GM18873 (cell line): ENCODE results near the gene FBLN1.
"Not testable (repeated sequence)": the region's sequence is repeated elsewhere in the genome, so short reads cannot be mapped to it uniquely, and the experiment has no call there.

ENCODE experiments used
- ATAC-seq: cut with Tn5 transposase; IDR thresholded peaks from one replicate; pipeline ENCODE4 v1.9.1; 2021; ENCODE audit warnings: mild to moderate bottlenecking, moderate library complexity, moderate number of reproducible peaks; ENCODE audit not compliant: unreplicated experiment, low FRiP score

FBLN1 gene

DNA sequence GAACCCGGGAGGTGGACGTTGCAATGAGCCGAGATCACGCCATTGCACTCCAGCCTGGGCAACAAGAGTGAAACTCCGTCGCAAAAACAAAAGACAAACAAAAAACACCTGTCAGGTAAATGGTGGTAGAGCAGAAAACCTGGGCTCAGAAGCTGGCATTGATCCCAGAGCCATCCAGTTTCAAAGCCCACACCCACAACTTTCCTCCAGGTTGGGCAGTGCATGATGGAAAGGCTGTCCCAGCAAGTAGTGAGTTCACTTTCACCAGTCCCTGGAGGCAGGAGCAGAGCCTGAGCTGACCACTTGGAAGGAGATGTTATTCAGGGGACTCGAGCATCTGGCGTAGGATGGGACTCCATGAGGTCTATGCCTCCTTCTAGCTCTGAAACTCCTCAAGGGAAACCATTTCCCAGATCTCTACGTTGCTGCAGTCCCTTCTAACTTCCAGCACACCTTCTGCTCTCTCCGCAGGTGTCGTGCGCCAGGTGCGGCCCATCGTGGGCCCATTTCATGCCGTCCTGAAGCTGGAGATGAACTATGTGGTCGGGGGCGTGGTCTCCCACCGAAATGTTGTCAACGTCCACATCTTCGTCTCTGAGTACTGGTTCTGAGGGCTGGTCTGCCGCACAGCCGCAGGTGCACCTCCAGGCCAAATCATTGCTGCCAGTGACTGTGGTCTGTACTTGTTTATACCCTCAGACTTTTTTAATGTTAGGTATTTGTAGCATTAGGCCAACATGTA is 97.3 kb downstream of the FBLN1 start:
- no peak for ATAC-seq

DNA sequence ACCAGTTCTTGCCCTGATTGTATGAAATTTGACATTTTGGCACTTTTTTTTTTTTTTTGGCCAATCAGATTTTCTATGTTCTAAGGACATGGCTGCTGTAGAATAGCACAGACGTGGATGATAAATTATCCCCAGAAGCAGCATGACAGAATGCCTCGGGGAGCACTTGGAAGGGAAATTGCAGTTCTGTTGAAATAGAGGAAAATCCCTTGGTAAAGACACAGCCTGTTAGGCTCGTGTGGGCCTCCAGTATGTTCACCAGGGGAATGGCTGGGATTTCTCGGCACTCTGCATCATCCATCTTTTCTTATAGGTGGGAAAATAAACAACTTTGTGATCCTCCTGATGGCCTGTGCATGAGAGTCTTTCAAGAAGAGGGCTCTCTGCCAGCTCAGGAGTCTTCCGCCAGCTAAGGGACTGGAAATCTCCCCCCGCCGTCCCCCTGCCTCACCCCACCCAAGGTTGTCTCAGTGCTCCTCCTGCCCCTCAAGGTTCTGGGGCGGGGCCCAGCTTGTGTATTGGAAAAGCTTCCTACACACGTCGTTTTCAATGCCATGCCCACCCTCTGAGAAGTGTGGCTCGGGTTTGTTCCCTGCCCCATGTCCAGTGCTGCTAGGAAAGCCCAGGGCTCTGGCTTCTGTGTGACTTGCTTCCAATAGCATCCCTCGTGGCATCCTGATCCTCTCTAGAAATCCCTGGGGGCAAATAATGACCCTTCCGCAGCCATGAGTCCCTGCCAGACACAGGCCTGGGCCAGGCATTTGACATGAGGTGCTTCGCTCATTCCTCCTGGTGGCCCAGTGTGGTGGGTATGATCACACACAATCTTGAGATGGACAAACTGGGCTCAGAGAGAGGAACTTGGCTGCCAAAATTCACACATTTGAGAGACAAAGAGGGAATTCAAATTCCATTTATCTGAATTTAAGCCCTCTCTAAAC is 98.4 kb downstream of the FBLN1 start:
- no peak for ATAC-seq

DNA sequence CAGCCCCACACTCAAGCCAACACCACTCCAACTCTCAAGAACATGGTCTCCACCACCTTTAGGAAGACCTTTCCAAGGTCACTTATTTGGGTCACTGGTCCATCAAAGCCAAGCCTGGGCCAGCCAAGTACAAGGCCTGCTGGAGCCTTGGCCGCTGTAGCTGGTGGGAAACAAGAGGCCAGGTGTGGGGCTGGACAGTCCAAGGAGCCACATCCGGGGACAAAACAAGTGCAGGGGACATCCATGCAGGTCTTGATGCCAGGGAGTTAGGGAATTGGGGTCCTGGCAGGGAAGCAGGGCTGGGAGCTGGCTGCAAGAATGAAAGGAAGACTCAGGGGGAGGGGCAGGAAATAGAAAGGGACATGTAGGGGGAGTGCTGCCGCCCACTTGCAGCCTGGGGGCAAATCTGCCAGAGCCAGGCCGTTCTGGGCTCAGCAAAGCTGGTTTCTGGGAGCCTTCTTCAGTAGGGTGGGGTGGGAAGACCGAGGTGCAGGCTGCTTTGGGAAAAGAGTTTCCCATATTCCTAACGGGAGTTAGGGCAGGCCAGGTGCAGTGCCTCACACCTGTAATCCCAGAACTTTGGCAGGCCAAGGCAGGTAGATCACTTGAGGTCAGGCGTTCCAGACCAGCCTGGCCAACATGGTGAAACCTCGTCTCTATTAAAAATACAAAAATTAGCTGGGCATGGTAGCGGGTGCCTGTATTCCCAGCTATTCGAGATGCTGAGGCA is 99.5 kb downstream of the FBLN1 start:
- no peak for ATAC-seq

DNA sequence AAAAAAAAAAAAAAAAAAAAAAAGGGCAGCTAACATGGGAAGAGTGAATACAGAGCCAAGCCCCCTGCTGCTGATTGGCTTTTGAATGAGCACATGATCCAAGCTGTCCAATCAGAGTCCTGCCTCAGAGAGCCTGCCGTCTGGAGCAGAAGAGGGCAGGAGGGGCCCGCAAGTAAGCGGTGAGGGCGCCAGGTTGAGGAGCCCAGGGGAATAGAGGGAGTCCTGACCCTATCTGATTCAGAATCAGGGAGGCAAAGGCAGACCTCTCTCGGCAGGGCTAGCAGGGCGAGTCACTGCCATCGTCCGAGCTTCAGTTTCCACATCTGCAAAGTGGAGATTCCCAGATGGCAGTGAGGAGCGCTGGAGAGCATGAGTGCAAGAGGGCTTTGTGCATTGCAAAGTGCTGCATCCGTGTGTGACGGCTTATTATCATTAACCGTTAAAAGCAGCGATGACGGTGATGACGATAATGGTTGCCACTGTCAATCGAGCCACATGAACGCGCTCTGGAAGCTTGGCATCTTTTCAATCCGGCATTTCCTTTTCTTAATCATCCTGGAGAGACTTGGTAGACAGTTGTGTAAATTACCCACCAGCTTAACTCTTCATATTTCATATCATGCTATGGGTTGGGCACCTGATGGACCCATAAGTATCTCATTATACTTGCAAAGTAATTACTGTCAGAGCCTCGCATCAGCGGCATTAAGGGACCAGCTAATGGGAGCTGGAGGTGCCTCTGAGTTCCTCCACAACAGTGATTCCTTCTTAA is 100.3 kb downstream of the FBLN1 start:
- ATAC-seq: no peak

DNA sequence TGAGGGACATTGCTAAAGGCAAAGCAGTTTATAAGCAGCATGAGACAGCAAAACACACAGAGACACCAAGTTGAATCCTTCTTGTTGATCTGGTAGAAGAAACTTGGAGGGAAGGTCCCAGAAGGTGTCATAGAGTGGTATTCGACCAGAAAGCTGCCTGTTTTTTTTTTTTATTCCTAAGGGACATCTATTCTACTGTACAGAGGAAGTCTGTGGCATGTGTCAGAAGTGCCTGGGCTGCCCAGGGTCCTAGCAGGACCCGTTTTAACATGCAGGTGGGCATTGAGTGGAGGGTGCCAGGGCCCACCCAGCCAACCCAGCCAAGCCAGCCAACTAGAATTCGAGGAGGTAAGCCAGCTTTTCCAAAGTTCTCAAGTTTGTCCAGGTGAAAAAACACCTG is 100.9 kb downstream of the FBLN1 start:
- ATAC-seq: no peak

DNA sequence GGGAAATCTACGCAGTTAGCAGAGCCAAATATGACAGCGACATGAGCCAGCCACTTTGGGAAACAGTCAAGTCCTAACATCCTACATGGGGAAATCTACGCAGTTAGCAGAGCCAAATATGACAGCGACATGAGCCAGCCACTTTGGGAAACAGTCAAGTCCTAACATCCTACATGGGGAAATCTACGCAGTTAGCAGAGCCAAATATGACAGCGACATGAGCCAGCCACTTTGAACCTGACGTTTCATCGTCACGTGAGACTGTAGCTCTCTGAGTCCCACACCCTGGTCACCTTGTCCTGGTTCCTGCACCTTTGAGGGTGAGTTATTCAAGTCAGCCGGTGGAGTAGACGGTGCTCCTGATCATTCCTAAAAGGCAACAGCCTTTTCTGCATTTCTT is 105.4 kb downstream of the FBLN1 start:
- not testable (repeated sequence) for ATAC-seq

DNA sequence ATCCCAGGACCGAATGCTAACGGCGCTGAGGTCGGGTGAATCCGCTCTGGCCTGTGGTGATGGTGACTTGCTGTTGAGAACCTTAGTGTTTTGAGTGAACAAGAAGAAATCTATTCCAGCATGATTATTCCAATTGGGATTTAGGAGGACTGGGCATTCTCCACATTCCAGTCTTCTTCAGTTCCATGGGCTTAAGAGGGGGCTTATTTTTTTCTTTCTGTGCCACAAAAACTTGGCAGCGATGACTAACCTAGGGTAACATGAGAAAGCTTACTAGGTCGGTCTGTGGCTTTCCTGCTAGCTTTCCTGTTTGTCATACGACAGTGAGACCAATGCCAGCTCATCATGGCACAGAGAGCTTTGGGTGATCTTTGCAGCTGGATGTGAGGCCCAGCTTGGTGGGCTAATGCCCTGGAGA is 106.1 kb downstream of the FBLN1 start:
- ATAC-seq: no peak

DNA sequence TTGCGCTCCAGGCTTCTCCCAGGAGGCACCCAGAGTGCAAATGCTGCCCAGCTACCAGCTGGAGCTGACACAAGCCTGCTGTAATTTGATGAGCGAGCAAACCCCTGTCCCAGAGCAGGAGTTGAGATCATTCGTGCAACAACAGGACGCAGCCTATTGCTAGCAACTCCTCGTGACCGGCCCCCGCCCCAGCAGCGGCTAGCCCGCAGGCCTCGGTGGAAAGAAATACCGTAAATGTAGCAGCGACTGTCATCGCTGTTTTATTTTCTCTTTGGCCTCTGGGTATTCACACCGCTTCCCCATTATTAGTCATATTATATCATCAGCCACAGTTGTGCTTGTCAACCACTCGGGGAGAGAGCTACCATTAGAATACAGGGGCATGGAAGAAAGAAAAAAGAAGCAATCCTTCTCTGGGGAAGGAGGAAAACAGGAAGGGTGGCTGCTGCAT is 109.8 kb downstream of the FBLN1 start:
- no peak for ATAC-seq

DNA sequence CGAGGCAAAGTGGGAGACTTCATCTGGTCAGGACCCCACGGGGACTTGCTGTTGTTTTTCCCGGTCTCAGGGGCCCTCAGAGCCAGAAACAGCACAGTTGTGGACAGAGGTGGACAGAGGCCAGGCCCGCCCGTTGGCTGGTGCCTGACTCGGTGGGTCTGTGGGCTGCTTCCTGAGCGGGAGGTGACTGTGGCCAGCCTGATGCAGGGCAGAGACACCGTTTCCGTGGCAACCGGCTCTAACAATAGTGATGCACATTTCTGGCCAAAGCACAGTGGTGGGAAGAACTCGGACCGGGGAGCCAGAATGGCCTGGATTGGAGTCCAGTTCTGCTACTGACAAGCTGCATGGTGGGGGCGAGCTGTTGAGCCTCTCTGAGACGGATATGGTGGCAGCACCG is 110.3 kb downstream of the FBLN1 start:
- ATAC-seq: no peak

DNA sequence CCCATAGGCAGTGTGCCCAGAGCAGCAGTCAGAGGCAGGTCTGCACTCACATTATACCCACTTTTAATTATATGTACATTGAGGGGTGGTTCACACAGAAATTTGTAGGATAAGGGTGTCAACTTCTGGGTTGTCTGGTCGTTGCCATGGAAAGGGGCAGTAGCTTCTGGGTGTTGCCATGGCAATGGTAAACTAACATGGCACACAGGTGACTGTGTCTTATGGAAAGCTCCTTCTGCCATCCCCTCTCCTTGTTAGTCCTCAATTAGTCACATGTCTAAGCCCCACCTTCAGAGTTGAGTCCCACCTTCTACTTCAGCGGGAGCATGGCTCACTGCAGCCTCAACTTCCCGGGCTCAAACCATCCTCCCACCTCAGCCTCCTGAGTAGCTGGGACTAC is 112.7 kb downstream of the FBLN1 start:
- no peak for ATAC-seq

DNA sequence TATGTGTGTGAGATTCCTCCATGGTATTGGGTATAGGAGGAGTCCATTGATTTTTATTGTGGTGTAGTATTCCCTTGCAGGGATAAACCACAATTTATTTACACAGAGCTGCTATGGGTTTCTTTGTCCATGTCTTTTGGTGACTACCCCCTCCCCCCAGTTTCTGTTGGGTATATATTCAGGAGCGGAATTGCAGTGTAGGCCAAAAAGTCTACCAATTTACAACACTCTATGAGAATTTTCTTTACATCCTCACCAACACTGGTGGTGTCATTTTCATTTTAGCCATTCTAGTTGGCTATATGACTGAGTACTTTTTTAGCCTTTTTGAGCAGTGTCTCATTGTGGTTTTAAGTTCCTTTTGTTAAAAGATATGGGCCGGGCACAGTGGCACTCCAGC is 113.7 kb downstream of the FBLN1 start:
- ATAC-seq: no peak

DNA sequence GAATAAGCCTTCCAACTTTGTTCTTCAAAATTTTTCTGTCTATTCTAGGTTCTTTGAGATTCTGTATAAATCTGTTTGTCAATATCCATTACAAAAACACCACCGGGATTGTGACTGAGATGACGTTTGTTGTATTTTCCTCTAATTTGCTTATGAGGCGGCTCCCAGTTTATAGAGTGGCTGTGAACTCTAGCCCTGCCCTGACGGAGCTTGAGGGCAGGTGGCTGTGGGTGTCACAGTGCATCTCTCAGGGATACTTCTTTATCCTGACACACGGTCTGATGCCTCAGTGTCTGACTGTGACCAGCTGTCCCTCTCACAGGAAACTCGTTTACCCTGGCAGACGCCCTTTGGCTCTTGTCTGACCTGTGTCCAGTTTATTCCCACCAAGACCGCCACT is 115.3 kb downstream of the FBLN1 start:
- no peak for ATAC-seq

DNA sequence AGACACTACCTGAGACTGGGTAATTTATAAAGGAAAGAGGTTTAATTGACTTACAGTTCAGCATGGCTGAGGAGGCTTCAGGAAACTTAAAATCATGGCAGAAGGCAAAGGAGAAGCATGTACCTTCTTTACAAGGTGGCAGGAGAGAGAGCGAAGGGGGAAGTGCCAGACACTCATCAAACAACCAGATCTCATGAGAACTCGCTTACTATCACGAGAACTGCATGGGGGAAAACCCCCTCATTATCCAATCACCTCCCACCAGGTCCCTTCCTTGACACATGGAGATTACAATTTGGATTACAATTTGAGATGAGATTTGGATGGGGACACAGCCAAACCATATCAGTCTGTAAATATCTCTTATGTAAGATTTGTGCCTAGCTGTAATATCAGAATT is 118.0 kb downstream of the FBLN1 start:
- no peak for ATAC-seq

DNA sequence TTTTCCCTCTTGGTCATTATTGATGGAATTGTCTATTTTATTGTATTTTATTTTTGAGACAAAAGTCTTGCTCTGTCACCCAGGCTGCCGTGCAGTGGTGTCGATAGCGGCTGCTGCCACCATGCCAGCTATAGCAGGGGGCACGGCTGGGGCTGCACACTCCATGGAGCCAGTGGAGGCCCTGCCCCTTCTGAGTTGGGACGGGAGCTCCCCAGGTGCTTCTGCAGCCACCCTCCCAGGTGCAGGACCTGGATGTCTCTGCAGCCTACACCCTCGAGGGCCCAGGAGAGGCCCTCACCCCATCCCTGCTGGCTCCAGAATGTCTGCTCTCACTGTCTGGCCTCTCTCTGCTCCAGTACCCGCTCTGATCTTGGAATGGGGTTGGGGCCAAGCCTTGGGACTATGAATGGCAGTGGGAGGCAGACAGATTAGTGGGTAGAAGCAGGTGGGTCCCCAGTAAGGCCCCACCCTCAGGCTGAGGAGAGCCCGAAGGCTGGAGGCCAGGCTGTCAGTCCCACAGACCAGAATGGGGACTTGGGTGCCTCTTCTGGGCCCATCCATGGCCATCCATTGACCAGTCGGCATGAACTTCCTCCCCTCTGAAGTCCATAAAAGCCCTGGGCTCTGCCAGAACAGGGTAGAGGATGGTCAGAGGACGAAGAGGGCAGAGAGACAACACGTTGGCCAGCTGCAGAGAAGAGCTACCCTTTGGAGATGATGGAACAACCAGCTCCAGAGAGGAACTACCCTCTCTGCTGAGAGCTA is 119.3 kb downstream of the FBLN1 start:
- ATAC-seq: no peak

DNA sequence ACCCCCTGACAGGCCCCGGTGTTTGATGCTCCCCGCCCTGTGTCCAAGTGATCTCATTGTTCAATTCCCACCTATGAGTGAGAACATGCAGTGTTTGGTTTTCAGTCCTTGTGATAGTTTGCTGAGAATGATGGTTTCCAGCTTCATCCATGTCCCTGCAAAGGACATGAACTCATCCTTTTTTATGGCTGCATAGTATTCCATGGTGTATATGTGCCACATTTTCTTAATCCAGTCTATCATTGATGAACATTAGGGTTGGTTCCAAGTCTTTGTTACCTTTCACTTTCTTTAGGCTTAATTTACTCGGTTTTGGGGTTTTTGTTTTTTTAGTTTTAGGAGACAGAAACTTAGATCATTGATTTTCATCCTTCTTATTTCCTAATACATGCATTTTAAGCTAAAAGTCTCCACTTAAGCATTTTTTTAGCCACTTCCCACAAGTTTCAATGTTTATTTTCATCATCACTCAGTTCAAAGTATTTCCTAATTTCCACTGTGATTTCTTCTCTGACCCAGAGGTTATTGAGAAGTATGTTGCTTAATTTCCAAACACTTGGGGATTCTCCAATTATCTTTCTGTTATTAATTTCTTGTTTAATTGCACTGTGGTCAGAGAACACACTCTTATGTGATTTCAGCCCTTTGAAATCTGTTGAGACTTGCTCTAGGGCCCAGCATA is 120.9 kb downstream of the FBLN1 start:
- ATAC-seq: not testable (repeated sequence)

DNA sequence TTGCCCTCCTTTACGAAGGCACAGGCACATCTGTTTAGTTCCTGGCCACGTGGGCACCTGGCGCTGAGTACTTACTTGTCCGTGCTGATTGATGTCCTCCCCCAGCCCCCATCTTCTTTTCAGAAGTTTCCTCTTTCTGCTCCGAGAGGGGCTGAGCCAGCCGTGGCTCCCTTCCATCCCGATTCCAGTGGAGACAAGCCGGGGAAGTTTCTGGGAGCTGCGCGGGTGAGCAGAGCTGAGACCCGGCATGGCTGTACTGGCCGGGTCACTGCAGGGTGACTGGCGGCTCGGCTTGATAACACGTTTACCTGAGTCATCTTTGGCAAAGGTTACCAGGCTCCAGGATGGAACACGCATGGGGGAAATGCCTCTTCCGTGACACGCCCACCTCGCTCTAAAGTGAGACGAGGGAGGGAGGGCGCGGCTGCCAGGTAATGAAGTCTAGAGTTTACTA is 123.5 kb downstream of the FBLN1 start:
- no peak for ATAC-seq

DNA sequence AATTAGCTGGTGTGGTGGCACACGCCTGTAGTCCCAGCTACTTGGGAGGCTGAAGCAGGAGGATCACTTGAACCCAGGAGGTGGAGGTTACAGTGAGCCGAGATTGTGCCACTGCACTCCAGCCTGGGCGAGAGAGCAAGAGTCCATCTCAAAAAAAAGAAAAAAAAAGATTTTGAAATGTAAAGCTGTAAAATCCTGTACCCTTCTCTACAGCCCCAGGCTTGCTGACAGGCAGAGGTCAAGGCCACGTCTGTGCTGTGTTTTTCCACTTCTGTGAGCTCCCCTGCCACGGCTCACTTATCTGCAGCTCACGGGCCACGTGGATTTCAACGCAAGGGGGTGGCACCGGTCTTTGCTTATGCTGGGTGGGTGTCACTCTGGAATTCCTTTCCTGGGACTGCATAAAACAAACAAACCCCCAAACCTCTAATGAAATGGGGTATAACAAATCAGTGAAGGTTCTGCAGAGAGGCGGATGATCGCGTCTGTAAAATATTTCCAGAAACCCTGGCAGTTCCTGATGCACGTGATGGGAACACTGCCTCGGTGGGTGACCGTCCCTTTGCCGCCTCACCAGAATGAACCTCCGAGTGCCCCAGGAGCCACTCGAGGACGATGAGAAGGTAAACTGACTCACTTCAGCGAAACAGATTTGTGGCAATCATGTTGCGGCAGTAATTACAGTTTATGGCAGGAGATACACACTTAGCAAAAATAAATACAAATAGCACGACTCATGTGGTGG is 125.0 kb downstream of the FBLN1 start:
- no peak for ATAC-seq

DNA sequence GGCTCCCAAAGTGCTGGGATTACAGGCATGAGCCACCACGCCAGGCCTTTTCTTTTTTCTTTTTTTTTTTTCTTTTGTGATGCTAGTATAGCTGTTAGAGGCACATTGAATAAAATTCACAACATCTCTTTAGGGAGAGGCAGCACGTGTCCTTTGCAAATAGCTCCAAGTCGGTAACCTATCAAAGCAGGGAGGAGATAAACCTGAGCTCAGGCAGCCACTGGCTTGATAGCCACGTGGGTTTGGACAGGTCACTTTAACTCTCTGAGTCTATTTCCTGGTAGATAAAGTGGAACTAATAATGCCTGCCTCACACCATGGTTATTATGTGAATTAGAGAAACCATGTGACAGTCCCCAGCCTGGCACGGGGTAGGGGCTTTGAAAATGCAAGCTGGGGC is 125.8 kb downstream of the FBLN1 start:
- ATAC-seq: no peak
